ENCODE results near the gene SHC3. TPM values are rescaled to one million over a fixed set of nuclear protein-coding genes. Genes with fewer than 3 reads are reported as not detected.

Gene SHC3
- total RNA-seq, 2 donors from 2014 or later = 1.0 to 1.7 TPM

DNA sequence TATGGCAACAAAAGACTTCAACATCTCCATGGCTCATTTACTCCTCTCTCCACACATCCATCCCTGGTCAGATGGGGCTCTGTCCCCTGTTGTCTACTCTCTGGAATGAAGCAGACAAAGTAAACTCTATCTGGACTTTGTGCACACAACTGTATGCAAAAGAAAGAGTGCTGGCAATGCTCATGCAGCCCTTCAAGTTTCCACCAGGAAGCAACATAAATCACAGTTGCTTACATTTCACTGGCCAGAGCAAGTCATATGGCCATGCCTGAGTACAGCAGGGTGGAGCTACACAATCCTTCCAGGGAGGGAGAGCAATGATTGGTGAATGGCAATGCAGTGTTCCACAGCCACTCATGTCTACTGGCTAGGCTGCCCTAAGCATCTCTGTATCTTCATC is 12.4 kb upstream of the SHC3 start:
- Histone ChIP-seq H3K36me3 (no peaks in the 10 kb centered on the region), H3K4me3 (no peak overlapping the region), H3K27ac (no peak overlapping the region), H3K4me1 (no peaks in the 10 kb centered on the region), H3K27me3 (no peaks in the 10 kb centered on the region), H3K9me3 (peaks cover 0 to 22% of the 10 kb centered on the region in 2 donors)
- TF ChIP-seq CTCF (IDR thresholded peaks at IDR 0.05) = no peak
- no peak for DNase-seq (ENCODE audit: low spot score)

DNA sequence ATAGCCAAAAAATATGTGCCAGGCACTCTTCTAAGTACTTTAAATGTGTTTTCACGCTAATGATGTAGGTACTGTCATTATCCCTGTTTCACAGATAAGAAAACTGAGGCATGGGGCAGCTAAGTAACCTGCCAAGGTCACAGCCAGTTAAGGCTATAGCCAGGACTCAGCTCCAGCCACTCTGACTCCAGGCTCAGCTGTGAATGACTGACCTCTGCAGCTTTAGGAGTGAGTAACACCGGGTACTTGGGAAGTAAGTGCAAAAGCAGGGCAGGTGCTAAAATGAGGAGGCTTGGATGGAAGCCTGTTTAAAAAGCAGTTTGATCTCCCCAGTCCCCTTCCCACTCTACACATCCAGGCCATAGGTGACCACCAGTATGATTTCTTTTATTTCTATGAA is 10.6 kb upstream of the SHC3 start:
- TF ChIP-seq CTCF (IDR thresholded peaks at IDR 0.05) = no peak
- DNase-seq (ENCODE audit: low spot score) = no peak
- Histone ChIP-seq H3K36me3 (no peaks in the 10 kb centered on the region), H3K9me3 (peaks cover 0 to 22% of the 10 kb centered on the region in 2 donors), H3K27me3 (no peaks in the 10 kb centered on the region), H3K4me1 (no peaks in the 10 kb centered on the region), H3K4me3 (no peak overlapping the region), H3K27ac (no peak overlapping the region)

DNA sequence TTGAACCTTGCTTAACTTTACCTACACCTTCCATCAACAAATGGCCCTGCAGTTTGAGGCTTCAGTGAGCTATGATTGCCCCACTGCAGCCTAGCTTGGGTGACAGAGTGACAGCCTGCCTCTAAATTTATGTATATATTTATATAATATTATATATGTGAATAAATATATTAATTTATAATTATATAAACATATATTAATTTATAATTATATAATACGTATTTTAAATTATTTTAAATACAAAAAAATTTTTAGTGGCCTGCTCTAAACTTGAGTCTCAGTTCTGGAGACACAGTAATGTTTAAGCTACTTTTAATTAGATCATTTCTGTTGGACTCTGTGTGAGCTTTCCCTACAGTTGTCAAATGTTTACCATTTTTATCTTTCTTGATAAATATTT is 9.3 kb upstream of the SHC3 start:
- no peak for DNase-seq (ENCODE audit: low spot score)
- no peaks in the 10 kb centered on the region for H3K4me1 ChIP-seq
- no peaks in the 10 kb centered on the region for H3K27me3 ChIP-seq
- TF ChIP-seq CTCF (IDR thresholded peaks at IDR 0.05) = no peak
- no peaks in the 10 kb centered on the region for H3K36me3 ChIP-seq
- peaks cover 0 to 14% of the 10 kb centered on the region in 2 donors for H3K9me3 ChIP-seq
- no peak overlapping the region for H3K4me3 ChIP-seq
- H3K27ac ChIP-seq = no peak overlapping the region

DNA sequence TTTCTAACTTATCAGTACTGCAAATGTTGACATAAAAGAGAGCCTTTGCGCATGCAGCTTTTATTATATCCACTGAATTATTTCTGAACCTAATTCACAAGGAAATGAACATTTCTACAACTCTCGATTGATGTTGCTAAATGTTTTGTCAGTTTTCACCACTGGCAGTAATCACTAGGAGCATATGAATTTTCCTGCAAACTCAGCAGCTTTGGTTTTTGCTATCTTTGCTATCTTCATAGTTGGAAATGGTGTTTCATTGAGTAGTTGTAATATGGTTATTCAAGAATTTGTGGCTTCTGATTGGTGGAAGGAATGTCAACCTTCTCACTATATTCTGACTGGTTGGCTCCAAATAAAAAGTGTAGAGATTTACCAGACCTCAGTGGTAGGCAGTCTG is 8.9 kb upstream of the SHC3 start:
- H3K9me3 ChIP-seq = peaks cover 0 to 10% of the 10 kb centered on the region in 2 donors
- H3K36me3 ChIP-seq = no peaks in the 10 kb centered on the region
- H3K4me3 ChIP-seq = no peak overlapping the region
- no peaks in the 10 kb centered on the region for H3K4me1 ChIP-seq
- DNase-seq (ENCODE audit: low spot score) = no peak
- H3K27me3 ChIP-seq = no peaks in the 10 kb centered on the region
- H3K27ac ChIP-seq = no peak overlapping the region
- no peak for TF ChIP-seq CTCF (IDR thresholded peaks at IDR 0.05)

DNA sequence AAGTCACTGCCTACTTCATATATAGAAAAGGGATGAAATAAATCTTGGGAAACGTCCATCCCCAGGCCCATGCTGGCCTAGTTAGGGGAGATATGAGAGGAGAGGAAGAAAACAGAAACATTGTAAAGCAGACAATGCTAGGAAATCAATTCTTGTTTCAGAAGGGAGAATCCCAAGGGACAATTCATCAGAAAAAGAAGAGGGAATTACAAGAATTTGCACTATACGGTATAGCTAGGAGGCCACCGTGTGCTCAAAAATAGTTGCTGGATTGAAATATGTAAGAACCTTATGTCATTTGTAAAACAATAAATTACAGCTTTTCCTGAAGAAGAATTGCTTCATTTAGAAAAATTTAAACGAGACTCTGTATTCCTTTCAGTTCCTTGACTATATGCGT is 8.3 kb upstream of the SHC3 start:
- Histone ChIP-seq H3K4me1 (no peaks in the 10 kb centered on the region), H3K4me3 (no peak overlapping the region), H3K36me3 (no peaks in the 10 kb centered on the region), H3K27ac (no peak overlapping the region), H3K9me3 (peaks cover 0 to 4% of the 10 kb centered on the region in 2 donors), H3K27me3 (no peaks in the 10 kb centered on the region)
- no peak for TF ChIP-seq CTCF (IDR thresholded peaks at IDR 0.05)
- no peak for DNase-seq (ENCODE audit: low spot score)

DNA sequence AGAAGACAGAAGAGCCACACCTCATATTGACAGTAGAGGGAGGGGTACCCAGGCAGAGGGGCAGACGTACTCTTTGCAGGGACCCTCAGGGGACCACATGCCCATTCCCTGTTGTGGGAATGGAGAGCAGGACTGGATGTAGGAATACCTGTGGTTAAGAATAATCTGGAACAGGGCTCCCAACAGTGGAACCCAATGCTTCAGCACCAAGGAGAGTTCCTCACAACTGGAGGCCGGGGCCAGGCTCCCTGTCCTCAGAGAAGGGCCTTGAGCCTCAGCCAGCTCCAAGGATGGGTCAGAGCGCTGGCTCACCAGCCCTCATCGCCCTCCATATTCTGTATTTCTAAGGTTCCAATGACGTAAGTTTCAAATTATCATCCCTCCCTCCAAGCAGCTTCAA is 7.4 kb upstream of the SHC3 start:
- no peak for DNase-seq (ENCODE audit: low spot score)
- Histone ChIP-seq H3K4me3 (no peak overlapping the region), H3K36me3 (no peaks in the 10 kb centered on the region), H3K9me3 (no peaks in the 10 kb centered on the region), H3K27me3 (no peaks in the 10 kb centered on the region), H3K27ac (no peak overlapping the region), H3K4me1 (no peaks in the 10 kb centered on the region)
- no peak for TF ChIP-seq CTCF (IDR thresholded peaks at IDR 0.05)

Measured in right atrium auricular region (tissue), 2 donors.